Measurements from ENCODE around the gene DEDD. TPM values are rescaled to one million over a fixed set of nuclear protein-coding genes. Genes with fewer than 3 reads are reported as not detected.

DEDD gene
- polyA plus RNA-seq, 3 donors = 40.9 to 56.3 (median 42.2) TPM

GRCh38 chr1:161098210-161099068 is 34.0 kb downstream of the DEDD start, which contains the start of gene KLHDC9:
Gene KLHDC9, plus strand, starts transcription at chr1:161098361. Its CDS starts 175 bp downstream, at chr1:161098536.
- Histone ChIP-seq H3K9ac (ENCODE audit: insufficient read depth, low read length, poor library complexity, severe bottlenecking) (peak within 1 kb of the TSS; percentile 51), H2AFZ (ENCODE audit: insufficient read depth, low read depth, low read length, poor library complexity, severe bottlenecking) (peak within 1 kb of the TSS; percentile 84), H3K79me2 (ENCODE audit: insufficient read depth, low read length) (peaks cover 13% of the 10 kb centered on the region), H3K4me3 (replicated peaks in 1 of 3; ENCODE audit: low read depth in 2 of 3, low read length in 3 of 3) (peak within 1 kb of the TSS; percentile 37 to 76 (median 60)), H3K9me3 (replicated peaks in 1 of 2; ENCODE audit: control insufficient read depth in 1 of 2, insufficient read depth in 1 of 2, low read length in 2 of 2) (no peaks in the 10 kb centered on the region), H3K4me1 (ENCODE audit: control insufficient read depth in 1 of 2, insufficient read depth in 2 of 2, low read length in 2 of 2) (peaks cover 34 to 37% of the 10 kb centered on the region in 2 donors), H3K27ac (ENCODE audit: low read depth in 1 of 2, low read length in 2 of 2) (peak within 1 kb of the TSS in 1 of 2 donors; percentile 32), H4K20me1 (ENCODE audit: insufficient read depth, low read length) (peaks cover 16% of the 10 kb centered on the region), H3K27me3 (ENCODE audit: control insufficient read depth in 2 of 2, insufficient read depth in 2 of 2, low read length in 2 of 2) (peaks cover 0 to 7% of the 10 kb centered on the region in 2 donors), H3K4me2 (replicated peaks; ENCODE audit: extremely low read depth, low read length, poor library complexity, severe bottlenecking) (peak within 1 kb of the TSS; percentile 83), H3K36me3 (replicated peaks in 1 of 2; ENCODE audit: control insufficient read depth in 1 of 2, insufficient read depth in 2 of 2, low read length in 2 of 2) (peaks cover 28 to 34% of the 10 kb centered on the region in 2 donors)
- peak within 1 kb of the TSS; percentile 60 to 90 (median 82) for H3K27ac Mint-ChIP-seq
- H3K9me3 Mint-ChIP-seq = peaks cover 0 to 5% (median 0%) of the 10 kb centered on the region in 7 donors
- DNase-seq = peak in 1 of 3 donors; percentile 39
- 8% methylated on average over 69 of the region's 71 CpGs for WGBS (ENCODE audit: insufficient coverage)
- peak within 1 kb of the TSS; percentile 78 to 88 for H3K4me3 Mint-ChIP-seq
- intact Hi-C loops (cut with micrococcal nuclease) = no loop called here
- peaks cover 36 to 41% of the 10 kb centered on the region in 2 donors for H3K36me3 Mint-ChIP-seq
- peaks cover 43% of the 10 kb centered on the region for H3K4me1 Mint-ChIP-seq
- peaks cover 6 to 19% (median 10%) of the 10 kb centered on the region in 3 donors for H3K27me3 Mint-ChIP-seq (ENCODE audit: low read depth in 3 of 3)
- TF ChIP-seq CTCF (IDR thresholded peaks at IDR 0.05) = no peak

- Histone ChIP-seq H2AFZ (ENCODE audit: insufficient read depth, low read depth, low read length, poor library complexity, severe bottlenecking) (no peak overlapping the region), H3K27ac (ENCODE audit: low read depth in 1 of 2, low read length in 2 of 2) (no peak overlapping the region), H3K9ac (ENCODE audit: insufficient read depth, low read length, poor library complexity, severe bottlenecking) (no peak overlapping the region), H3K36me3 (replicated peaks in 1 of 2; ENCODE audit: control insufficient read depth in 1 of 2, insufficient read depth in 2 of 2, low read length in 2 of 2) (peaks cover 19 to 24% of the 10 kb centered on the region in 2 donors), H3K4me3 (replicated peaks in 1 of 3; ENCODE audit: low read depth in 2 of 3, low read length in 3 of 3) (no peak overlapping the region), H3K9me3 (replicated peaks in 1 of 2; ENCODE audit: control insufficient read depth in 1 of 2, insufficient read depth in 1 of 2, low read length in 2 of 2) (no peaks in the 10 kb centered on the region), H4K20me1 (ENCODE audit: insufficient read depth, low read length) (no peaks in the 10 kb centered on the region), H3K27me3 (ENCODE audit: control insufficient read depth in 2 of 2, insufficient read depth in 2 of 2, low read length in 2 of 2) (peaks cover 0 to 7% of the 10 kb centered on the region in 2 donors), H3K4me1 (ENCODE audit: control insufficient read depth in 1 of 2, insufficient read depth in 2 of 2, low read length in 2 of 2) (peaks cover 34 to 37% of the 10 kb centered on the region in 2 donors), H3K79me2 (ENCODE audit: insufficient read depth, low read length) (no peaks in the 10 kb centered on the region), H3K4me2 (replicated peaks; ENCODE audit: extremely low read depth, low read length, poor library complexity, severe bottlenecking) (no peak overlapping the region)
- peaks cover 55% of the 10 kb centered on the region for H3K4me1 Mint-ChIP-seq
- peak overlapping the region; percentile 65 to 88 (median 81) for H3K27ac Mint-ChIP-seq
- H3K4me3 Mint-ChIP-seq = peak overlapping the region in 1 of 2 donors; percentile 21
- no peak for TF ChIP-seq CTCF (IDR thresholded peaks at IDR 0.05)
- H3K36me3 Mint-ChIP-seq = peaks cover 26 to 27% of the 10 kb centered on the region in 2 donors
- H3K9me3 Mint-ChIP-seq = peaks cover 0 to 5% (median 0%) of the 10 kb centered on the region in 7 donors
- peak; percentile 53 to 90 (median 76) for DNase-seq
- WGBS (ENCODE audit: insufficient coverage) = no CpG with 5 or more reads among the region's 1 CpG
- intact Hi-C loops (cut with micrococcal nuclease) = loop anchor here (2.0 kb wide), 4 partner anchors 14 to 42 kb away; partner anchors contain the start of gene ARHGAP30 (in 1 of the 2)
- peaks cover 7 to 22% (median 10%) of the 10 kb centered on the region in 3 donors for H3K27me3 Mint-ChIP-seq (ENCODE audit: low read depth in 3 of 3)
Measured at GRCh38 chr1:161096530-161096929, 35.9 kb downstream of the DEDD start.
